Measurements from ENCODE around the gene ELOVL5.
"Not testable (repeated sequence)": the region's sequence is repeated elsewhere in the genome, so short reads cannot be mapped to it uniquely, and the experiment has no call there.

ELOVL5 gene

DNA sequence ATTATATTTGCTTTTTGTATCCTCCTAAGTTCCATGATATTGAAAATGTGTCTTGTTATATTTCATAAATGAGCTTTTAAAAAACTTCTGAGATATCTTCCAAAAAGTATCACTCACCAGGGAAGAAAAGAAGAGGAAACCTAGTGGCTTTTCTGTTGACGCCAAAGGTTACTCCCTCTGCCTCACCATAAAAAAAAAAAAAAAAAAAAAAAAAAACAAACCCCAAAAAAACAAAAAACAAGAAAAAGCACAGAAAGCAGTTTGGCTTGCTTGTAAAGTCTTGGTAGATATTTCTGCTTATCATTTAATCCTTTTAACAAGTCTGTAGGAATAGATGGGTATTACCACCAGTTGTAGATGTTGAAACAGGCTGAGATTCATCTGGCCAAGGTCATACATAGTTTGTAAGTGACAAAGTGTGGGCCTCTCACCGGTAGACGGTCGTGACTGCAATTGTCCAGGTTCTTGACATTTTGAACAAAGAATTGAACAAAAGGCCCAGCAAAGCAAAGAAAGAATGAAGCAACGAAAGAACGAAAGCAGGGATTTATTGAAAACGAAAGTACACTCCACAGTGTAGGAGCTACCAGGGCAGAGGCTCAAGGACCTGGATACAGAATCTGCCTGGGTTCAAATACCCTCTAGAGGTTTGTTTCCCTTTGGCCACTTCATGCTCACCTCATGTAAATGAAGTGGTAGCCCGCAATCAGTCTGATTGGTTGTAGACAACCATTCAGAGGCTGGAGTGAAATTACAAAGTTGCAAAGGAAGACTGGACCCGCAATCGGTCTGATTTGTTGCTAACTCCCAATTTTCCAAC, 11.6 kb upstream of the ELOVL5 start:
- FAIRE-seq, result no peak
- no peak for DNase-seq (ENCODE audit: extremely low spot score, insufficient read length, low read depth)

DNA sequence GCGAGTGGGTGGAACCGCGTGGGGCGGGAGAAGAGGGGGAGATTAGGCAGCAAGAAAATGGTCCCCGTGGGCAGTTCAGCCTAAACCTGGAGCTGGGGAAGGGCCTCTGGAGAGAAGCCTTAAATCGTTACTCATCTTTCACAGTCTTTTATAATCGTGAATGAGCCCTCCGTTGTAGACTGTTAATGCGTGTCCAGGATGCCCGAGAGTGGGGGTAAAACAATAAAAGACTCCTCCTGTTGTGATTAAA, 11.0 kb upstream of the ELOVL5 start:
- FAIRE-seq (no peak), DNase-seq (ENCODE audit: extremely low spot score, insufficient read length, low read depth) (no peak)

DNA sequence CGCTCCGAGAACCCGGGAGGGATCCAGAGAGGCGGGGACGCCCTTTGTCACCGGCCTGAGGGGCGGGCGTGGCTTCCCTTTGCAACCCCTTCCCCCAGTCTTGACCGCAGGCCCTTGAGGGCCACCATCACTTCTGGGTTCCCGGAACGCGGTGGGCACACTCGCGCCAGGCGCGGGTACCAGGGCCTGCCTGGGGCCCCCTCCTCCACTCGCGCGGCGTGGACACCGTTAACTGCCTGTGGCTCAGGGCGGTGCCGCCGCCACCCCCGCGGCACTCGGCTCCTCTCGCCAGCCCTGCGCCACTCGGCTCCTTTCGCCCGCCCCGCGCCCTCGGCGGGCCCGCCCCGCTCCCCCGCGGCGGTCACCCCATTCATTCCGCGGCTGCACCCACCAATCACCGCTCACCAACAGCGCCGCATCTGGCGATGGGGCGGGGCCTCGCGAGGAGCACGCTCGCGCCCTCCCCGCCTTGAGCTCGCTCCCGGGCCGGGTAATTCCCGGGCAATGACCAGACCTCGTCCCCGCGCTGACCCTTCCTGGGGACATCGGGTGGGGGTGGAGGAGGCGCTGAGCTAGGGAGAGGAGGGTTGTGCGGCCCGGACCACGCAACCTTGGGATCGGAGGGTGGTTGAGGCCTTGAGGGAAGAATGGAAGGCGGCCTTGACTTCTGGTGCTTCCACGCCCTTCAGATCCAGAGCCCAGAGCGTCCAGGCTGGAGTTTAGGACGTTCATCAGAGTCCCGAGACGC, 10.5 kb upstream of the ELOVL5 start:
- FAIRE-seq (peak; percentile 91), DNase-seq (ENCODE audit: extremely low spot score, insufficient read length, low read depth) (peak; percentile 93)

DNA sequence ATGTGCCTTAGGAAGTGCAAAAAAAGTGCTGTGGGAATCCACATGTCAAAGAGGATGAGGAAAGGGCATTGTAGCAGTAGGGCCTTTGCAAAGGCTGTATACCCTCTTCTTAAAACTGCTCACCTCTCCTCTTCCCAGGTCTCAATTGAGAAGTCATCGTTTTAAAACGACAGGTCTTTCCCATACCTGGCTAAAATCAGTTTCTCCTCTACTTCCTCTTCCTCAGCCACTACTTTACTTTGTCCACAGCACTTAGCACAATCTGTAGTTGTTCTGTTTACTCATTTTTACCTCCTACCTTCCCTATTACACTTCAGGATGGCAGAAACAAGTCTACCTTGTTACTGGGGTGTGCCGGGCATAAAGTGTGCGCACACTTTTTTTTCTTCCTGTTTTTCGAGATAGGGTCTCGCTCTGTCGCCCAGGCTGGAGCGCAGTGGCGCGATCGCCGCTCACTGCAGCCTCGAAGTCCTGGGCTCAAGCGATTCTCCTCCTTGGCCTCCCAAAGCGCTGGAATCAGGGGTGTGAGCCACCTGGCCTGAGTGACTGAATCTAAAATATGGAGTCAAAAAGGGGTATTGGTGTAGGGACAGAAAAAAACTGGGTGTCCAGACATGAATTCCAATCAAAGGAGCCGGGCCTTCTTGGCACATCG, 9.8 kb upstream of the ELOVL5 start:
- no peak for DNase-seq (ENCODE audit: extremely low spot score, insufficient read length, low read depth)
- FAIRE-seq, result peak; percentile 26

- DNase-seq (ENCODE audit: extremely low spot score, insufficient read length, low read depth), result no peak
- FAIRE-seq, result no peak
These were observed 9.0 kb upstream of the ELOVL5 start for GRCh38 chr6:53357576-53358360.

- FAIRE-seq (no peak), DNase-seq (ENCODE audit: extremely low spot score, insufficient read length, low read depth) (no peak)
These were observed 4.9 kb upstream of the ELOVL5 start for GRCh38 chr6:53353624-53354023.

DNA sequence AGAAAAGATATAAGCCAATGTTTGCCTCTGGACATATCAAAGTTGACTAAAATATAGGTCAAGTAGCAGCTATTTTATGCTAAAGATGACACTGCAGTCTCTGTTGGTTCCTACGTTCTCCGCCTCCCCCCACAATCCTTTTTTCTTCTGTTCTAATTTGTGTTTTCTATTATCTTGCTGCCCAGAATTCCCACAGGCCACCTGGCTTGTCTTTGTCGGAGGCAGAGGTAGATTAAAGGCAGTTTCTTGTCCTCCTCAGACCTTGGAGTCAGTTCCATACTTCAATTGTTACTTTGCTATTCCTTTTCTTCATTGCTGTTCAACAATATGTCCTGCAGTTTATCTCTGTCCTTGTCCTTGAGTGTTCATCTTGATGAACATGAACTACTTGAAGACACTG, 3.6 kb upstream of the ELOVL5 start:
- FAIRE-seq (no peak), DNase-seq (ENCODE audit: extremely low spot score, insufficient read length, low read depth) (no peak)

GRCh38 chr6:53349209-53349693, 501 bp upstream of the ELOVL5 start:
- FAIRE-seq (no peak), DNase-seq (ENCODE audit: extremely low spot score, insufficient read length, low read depth) (no peak)

GRCh38 chr6:53347921-53348370, 804 bp downstream of the ELOVL5 start:
- DNase-seq (ENCODE audit: extremely low spot score, insufficient read length, low read depth), result no peak
- no peak for FAIRE-seq

DNA sequence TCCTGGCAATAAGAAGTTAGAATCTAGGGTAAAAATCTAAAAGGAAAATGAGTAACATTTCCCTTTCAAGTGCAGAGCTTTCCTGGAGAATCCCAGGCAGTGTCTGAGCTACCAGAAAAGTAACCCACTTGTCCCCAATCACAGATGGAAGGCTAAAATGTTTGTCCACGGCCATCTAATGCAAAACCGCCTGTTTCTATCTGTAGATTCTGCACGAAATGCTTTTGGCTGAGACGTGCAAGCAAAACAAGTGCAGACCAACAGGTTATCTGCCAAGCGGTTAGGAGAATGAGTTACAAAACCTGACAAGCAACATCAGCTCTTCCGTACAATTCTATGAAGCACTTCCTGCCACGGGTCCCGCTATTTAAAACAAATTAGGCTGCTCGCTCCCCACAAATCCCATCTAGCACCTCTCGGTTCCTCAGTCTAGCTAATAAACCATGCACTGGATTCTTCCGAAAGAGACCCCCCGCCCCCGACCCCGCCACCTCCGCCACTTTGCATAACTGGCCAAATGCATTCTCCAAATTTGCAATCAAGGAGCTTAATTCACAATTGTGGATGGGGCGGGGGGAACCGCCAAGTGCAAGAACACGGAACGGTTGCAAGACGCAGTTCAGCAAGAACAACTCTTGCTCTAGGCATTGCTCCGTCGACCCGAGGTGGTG, 1.4 kb downstream of the ELOVL5 start:
- FAIRE-seq, result peak; percentile 73
- DNase-seq (ENCODE audit: extremely low spot score, insufficient read length, low read depth), result no peak

DNA sequence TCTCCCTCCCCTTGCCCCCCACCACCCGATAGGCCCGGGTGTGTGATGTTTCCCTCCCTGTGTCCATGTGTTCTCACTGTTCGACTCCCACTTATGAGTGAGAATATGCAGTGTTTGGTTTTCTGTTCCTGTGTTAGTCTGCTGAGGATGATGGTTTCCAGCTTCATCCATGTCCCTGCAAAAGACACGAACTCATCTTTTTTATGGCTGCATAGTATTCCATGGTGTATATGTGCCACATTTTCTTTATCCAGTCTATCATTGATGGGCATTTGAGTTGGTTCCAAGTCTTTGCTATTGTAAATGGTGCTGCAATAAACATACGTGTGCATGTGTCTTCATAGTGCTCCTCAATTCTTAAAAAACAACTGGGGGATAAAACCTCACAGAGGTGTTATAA, 2.7 kb downstream of the ELOVL5 start:
- DNase-seq (ENCODE audit: extremely low spot score, insufficient read length, low read depth); FAIRE-seq: not testable (repeated sequence)

DNA sequence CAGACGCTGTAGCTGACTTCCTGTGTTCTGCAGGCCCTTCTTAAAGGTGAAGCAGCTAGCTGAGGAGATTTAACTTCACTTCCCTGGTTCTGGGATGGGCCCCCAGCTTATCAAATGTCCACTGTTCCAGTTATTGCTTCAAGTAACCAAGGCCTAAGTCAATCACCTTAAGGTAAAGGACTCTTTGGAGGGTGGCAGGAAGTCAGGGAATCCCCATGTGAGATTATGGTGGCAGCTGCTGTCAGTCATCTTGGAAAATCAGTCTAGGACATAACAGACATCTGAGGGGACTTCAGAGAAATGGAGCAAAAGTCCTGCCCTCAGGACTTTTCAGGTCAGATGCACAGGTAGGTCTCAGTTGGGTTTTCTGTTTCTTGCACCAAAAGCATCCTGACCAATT, 3.8 kb downstream of the ELOVL5 start:
- FAIRE-seq, result no peak

DNA sequence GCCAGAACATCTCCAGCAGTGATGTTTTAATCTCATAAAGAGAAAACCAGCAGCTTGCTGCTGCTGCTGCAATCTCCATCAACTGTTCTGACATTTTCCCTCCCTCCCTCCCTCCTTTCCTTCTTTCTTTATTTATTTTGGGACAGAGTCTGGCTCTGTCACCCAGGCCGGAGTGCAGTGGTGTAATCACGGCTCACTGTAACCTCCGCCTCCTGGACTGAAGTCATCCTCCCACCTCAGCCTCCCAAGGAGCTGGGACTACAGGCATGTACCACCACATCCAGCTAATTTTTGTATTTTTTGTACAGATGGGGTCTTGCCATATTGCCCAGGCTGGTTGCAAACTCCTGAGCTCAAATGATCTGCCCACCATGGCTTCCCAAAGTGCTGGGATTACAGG, 5.7 kb downstream of the ELOVL5 start:
- DNase-seq (ENCODE audit: extremely low spot score, insufficient read length, low read depth) (no peak), FAIRE-seq (no peak)

More for the DNA sequence above, 3.8 kb downstream of the ELOVL5 start:
- no peak for DNase-seq (ENCODE audit: extremely low spot score, insufficient read length, low read depth)

DNA sequence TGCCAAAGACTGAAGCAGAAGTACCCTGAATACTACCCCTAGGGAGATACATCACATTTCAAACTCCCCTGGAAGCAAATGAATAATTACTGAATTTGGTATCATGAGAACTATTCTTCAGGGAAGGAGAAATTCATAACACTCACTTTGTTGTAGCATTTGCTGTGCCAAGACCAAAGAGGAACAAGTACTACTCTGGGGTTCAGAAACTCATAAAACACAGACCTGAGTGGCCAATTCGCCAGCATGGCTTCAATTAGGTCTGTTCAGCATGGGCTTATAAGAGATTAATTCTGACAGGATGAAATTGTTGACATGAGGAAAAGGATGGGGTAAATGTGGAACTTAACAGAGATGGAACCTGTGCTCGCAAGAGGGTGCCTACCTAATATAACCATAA, 6.5 kb downstream of the ELOVL5 start:
- no peak for FAIRE-seq
- DNase-seq (ENCODE audit: extremely low spot score, insufficient read length, low read depth), result no peak

DNA sequence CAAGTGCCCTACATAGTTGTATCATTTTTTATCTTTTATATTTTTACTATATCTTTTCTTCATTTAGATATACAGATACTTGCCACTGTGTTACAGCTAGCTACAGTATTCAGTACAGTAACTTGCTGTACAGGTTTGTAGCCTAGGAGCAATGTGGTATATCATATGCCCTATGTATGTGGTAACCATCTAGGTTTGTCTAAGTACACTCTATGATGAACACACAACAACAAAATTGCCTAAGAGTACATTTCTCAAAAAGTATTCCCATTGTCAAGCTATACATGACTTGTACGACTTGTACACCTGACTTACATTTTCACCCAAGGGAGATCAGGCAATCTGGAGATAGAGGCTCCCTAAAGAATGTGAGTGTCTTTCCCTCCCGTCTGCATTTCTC, 8.2 kb downstream of the ELOVL5 start:
- FAIRE-seq (no peak), DNase-seq (ENCODE audit: extremely low spot score, insufficient read length, low read depth) (no peak)

DNA sequence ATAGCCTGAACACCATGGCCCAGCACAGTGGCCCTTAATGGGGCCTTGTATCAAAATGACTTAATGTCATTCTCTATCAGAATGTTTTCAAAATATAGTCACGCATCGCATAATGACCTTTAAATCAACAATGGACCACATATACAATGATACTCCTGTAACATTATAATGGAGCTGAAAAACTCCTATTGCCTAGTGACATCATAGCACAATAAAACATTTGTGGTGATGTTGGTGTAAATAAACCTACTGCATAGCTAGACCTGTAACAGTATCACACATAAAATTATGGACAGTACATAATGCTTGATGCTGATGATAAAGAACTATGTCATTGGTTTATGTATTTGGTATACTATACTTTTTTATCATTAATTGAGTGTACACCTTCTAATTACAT, 9.3 kb downstream of the ELOVL5 start:
- no peak for FAIRE-seq
- no peak for DNase-seq (ENCODE audit: extremely low spot score, insufficient read length, low read depth)

GRCh38 chr6:53338304-53338703, 10.4 kb downstream of the ELOVL5 start:
- FAIRE-seq (no peak), DNase-seq (ENCODE audit: extremely low spot score, insufficient read length, low read depth) (no peak)

DNA sequence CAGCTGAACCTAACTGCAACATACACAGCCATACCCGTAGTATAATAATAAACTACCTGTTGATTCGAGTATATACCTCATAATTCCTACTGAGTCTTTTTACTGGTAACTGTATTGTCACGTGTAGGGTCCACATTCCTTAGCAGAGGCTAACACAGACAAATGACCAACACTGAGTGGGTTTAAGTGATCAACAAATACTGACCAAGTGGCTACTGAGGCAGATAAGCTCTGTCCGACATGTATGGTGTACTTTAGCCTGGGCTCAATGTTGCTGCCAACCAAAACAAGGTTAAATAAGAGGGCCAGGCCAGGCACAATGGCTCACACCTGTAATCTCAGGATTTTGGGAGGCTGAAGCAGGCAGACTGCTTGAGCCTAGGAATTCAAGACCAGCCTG, 12.7 kb downstream of the ELOVL5 start:
- FAIRE-seq (no peak), DNase-seq (ENCODE audit: extremely low spot score, insufficient read length, low read depth) (no peak)

GRCh38 chr6:53335224-53335994, 13.3 kb downstream of the ELOVL5 start:
- DNase-seq (ENCODE audit: extremely low spot score, insufficient read length, low read depth) (no peak), FAIRE-seq (peak; percentile 95)

Measured in GM18507 (cell line).